Esophagus squamous epithelium (tissue), 4 donors: ENCODE measurements around the gene RNASE1.

Experiments
- POLR2A ChIP-seq, 4 donors: fragments of 450-650 bp; IDR thresholded peaks; one replicate each; pipeline ENCODE4 v1.6.1; 2017; ENCODE audit warnings: antibody characterized with exemption in 4 of 4, mild to moderate bottlenecking in 4 of 4, moderate library complexity in 3 of 4
- TF ChIP-seq, protein P1 (sequence below), 6 experiments: fragments of 450-650 bp in 4 of 6; fragments of 200-600 bp in 2 of 6; sonication (generic) in 2 of 6; IDR thresholded peaks; one replicate each; pipeline ENCODE4 v1.5.1; 2016 to 2019; ENCODE audit warnings: antibody characterized with exemption in 6 of 6, mild to moderate bottlenecking in 4 of 6, moderate library complexity in 4 of 6

DNA sequence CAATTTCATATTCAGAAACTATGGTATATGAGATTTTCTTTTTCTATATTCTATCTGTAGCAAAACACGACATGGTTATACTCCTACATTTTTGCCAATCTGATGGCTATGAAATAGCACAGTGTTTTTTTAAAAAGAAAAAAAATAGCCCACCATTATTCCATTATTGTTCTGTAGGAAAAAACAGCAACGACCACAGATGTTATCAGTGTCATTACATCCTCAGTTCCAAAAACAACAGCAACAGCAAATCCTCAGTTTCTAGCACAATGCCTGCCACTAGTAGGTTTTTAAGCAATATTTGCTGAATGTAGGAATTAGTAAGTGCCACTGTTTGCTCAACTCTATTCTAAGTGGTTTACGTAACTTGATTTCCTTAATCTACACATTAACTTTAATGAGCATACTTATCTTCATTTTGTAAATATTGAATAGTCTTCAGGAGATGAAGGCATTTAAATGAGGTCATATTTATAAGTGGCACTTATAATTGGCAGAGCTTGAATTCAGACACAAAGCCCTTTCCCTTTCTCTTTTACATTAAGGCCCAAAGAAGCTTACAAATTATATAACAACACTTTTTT, 13.3 kb downstream of the RNASE1 start:
- TF ChIP-seq, protein P1, sequence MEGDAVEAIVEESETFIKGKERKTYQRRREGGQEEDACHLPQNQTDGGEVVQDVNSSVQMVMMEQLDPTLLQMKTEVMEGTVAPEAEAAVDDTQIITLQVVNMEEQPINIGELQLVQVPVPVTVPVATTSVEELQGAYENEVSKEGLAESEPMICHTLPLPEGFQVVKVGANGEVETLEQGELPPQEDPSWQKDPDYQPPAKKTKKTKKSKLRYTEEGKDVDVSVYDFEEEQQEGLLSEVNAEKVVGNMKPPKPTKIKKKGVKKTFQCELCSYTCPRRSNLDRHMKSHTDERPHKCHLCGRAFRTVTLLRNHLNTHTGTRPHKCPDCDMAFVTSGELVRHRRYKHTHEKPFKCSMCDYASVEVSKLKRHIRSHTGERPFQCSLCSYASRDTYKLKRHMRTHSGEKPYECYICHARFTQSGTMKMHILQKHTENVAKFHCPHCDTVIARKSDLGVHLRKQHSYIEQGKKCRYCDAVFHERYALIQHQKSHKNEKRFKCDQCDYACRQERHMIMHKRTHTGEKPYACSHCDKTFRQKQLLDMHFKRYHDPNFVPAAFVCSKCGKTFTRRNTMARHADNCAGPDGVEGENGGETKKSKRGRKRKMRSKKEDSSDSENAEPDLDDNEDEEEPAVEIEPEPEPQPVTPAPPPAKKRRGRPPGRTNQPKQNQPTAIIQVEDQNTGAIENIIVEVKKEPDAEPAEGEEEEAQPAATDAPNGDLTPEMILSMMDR (IDR thresholded peaks at IDR 0.05): no peak
- no peak for TF ChIP-seq POLR2A (IDR thresholded peaks at IDR 0.05)
